ENCODE data around the gene MSL3B.
"Not testable (repeated sequence)": the region's sequence is repeated elsewhere in the genome, so short reads cannot be mapped to it uniquely, and the experiment has no call there.

Gene MSL3B

GRCh38 chr2:233867993-233868532 lies at the start of gene MSL3B:
TSS of gene MSL3B (minus strand) at chr2:233868386.
- no peak for DNase-seq (ENCODE audit: low read depth, low spot score)
- no peak within 1 kb of the TSS for H3K27ac ChIP-seq

GRCh38 chr2:233917116-233917515 lies 48.9 kb upstream of the MSL3B start, which contains the start of gene TRPM8:
TSS of gene TRPM8 (plus strand) at chr2:233917373. CDS start at chr2:233926538, 9,165 bp downstream.
- DNase-seq (ENCODE audit: low read depth, low spot score), result no peak
- H3K27ac ChIP-seq, result no peak within 1 kb of the TSS

GRCh38 chr2:233915128-233915527 lies 46.9 kb upstream of the MSL3B start:
- no peak overlapping the region for H3K27ac ChIP-seq
- DNase-seq (ENCODE audit: low read depth, low spot score), result no peak

GRCh38 chr2:233912691-233913423 lies 44.7 kb upstream of the MSL3B start:
- no peak overlapping the region for H3K27ac ChIP-seq
- DNase-seq (ENCODE audit: low read depth, low spot score), result no peak

- no peak overlapping the region for H3K27ac ChIP-seq
- no peak for DNase-seq (ENCODE audit: low read depth, low spot score)
These were observed 39.4 kb upstream of the MSL3B start for GRCh38 chr2:233907627-233908026.

GRCh38 chr2:233905945-233906344 lies 37.8 kb upstream of the MSL3B start:
- no peak for DNase-seq (ENCODE audit: low read depth, low spot score)
- no peak overlapping the region for H3K27ac ChIP-seq

GRCh38 chr2:233901884-233902283 lies 33.7 kb upstream of the MSL3B start:
- H3K27ac ChIP-seq, result no peak overlapping the region
- no peak for DNase-seq (ENCODE audit: low read depth, low spot score)

- DNase-seq (ENCODE audit: low read depth, low spot score), result no peak
- H3K27ac ChIP-seq, result no peak overlapping the region
These were observed 33.2 kb upstream of the MSL3B start for GRCh38 chr2:233901367-233901766.

GRCh38 chr2:233896253-233896652 lies 28.1 kb upstream of the MSL3B start:
- not testable (repeated sequence) for H3K27ac ChIP-seq; DNase-seq (ENCODE audit: low read depth, low spot score)

GRCh38 chr2:233892793-233893192 lies 24.6 kb upstream of the MSL3B start:
- H3K27ac ChIP-seq, result no peak overlapping the region
- no peak for DNase-seq (ENCODE audit: low read depth, low spot score)

- H3K27ac ChIP-seq, result no peak overlapping the region
- no peak for DNase-seq (ENCODE audit: low read depth, low spot score)
These were observed 14.2 kb upstream of the MSL3B start for GRCh38 chr2:233882353-233882752.

- DNase-seq (ENCODE audit: low read depth, low spot score); H3K27ac ChIP-seq: not testable (repeated sequence)
These were observed 3.9 kb upstream of the MSL3B start for GRCh38 chr2:233872125-233872524.

GRCh38 chr2:233871432-233871831 lies 3.2 kb upstream of the MSL3B start:
- DNase-seq (ENCODE audit: low read depth, low spot score), result no peak
- no peak overlapping the region for H3K27ac ChIP-seq

- H3K27ac ChIP-seq, result no peak overlapping the region
- no peak for DNase-seq (ENCODE audit: low read depth, low spot score)
These were observed 1.7 kb downstream of the MSL3B start for GRCh38 chr2:233866479-233866878.

GRCh38 chr2:233865838-233866237 lies 2.3 kb downstream of the MSL3B start:
- no peak overlapping the region for H3K27ac ChIP-seq
- no peak for DNase-seq (ENCODE audit: low read depth, low spot score)

- DNase-seq (ENCODE audit: low read depth, low spot score), result no peak
These were observed 5.9 kb downstream of the MSL3B start for GRCh38 chr2:233862261-233862768.

GRCh38 chr2:233858331-233858730 lies 9.9 kb downstream of the MSL3B start:
- no peak for DNase-seq (ENCODE audit: low read depth, low spot score)

More at GRCh38 chr2:233862261-233862768, 5.9 kb downstream of the MSL3B start:
- H3K27ac ChIP-seq, result no peak overlapping the region

GRCh38 chr2:233857511-233858141 lies 10.6 kb downstream of the MSL3B start:
- H3K27ac ChIP-seq, result no peak overlapping the region
- no peak for DNase-seq (ENCODE audit: low read depth, low spot score)

More at GRCh38 chr2:233858331-233858730, 9.9 kb downstream of the MSL3B start:
- H3K27ac ChIP-seq, result no peak overlapping the region

- no peak overlapping the region for H3K27ac ChIP-seq
- DNase-seq (ENCODE audit: low read depth, low spot score), result no peak
These were observed 12.0 kb downstream of the MSL3B start for GRCh38 chr2:233856184-233856583.

GRCh38 chr2:233855345-233855744 lies 12.8 kb downstream of the MSL3B start:
- no peak for DNase-seq (ENCODE audit: low read depth, low spot score)
- no peak overlapping the region for H3K27ac ChIP-seq
